Islet of Langerhans (tissue), 1 donor: Measurements from ENCODE around the gene LSP1.
"Not testable (repeated sequence)": the region's sequence is repeated elsewhere in the genome, so short reads cannot be mapped to it uniquely, and the experiment has no call there.

Experiments used
- FAIRE-seq: peaks from one replicate; lab custom pipeline; 2011; peaks lifted over from hg19 to GRCh38; lab: Jason Lieb, UNC

LSP1 gene

GRCh38 chr11:1928891-1929541 lies 76.1 kb downstream of the LSP1 start:
- no peak for FAIRE-seq

DNA sequence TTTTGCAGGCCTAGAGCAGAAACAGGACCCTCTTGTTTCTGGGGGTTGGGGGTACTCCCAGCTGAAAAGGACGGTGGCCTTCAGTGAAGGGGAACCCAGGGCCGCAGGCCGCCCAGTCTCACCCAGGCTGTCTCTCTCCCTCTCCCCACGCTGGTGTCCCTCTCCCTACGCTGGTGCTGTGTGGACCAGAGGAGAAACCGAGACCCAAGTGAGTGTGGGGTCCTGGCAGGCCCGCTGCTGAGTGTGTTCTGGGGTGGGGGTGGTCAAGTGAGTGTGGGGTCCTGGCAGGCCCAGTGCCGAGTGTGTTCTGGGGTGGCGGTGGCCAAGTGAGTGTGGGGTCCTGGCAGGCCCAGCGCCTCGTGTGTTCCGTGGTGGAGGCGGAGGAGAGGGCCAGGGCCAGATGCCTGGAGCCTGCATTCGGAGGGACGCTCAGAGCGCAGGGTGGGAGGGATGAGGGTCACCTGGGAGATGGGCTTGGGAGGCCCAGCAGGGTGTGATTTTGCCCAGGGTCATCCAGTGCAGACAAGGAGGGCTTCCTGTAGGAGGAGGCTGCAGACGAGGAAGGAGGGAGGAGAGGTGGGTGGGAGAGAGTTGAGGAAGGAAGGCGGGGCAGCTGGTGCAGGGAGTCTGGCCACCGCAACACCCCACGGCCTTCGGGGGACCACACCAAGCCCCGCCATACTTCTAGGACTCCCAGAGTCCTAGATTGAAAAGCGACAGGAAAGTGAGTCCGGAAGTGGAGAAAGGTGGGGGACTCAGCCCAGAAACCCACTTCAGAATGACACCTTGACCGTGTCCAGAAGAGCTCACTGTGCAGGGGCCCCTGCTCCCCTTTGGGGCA lies 77.0 kb downstream of the LSP1 start:
- FAIRE-seq, result no peak

GRCh38 chr11:1930462-1930830 lies 77.6 kb downstream of the LSP1 start:
- no peak for FAIRE-seq

DNA sequence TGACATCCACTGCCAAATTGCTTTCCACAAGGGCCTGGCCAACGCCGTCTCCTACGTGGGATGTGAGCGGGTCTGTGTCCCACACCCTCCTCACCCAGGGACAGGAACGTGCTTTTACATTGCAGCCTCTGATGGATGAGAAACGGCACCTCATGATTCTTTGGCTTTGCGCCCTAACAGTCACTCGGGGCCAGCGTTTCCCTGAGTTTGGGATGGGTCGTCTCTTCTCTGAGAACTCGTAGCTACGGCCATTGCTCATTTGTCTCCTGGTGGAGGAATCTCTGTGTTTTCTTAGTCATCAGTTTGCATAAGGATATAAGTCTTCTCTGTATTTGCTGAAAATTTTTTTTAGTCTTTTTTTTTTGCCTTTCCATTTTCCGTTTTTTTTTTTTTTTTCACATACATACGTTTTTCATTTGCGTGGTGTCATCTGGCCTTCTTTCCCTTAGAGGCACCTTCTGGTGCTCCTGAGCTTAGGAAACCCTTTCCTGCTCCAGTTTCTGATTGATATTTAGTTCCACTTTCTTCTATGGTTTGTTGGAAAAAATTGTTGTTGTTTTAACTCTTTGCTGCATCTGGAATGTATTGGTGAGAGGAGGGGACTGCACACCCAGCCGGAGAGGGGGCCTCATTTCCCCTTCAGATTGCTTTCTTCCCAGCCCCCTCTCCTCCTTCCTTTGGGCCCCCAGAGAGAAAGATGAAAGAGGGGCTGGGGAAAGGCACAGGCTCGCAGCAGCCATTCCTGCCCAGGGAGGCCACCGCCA lies 78.6 kb downstream of the LSP1 start:
- no peak for FAIRE-seq

DNA sequence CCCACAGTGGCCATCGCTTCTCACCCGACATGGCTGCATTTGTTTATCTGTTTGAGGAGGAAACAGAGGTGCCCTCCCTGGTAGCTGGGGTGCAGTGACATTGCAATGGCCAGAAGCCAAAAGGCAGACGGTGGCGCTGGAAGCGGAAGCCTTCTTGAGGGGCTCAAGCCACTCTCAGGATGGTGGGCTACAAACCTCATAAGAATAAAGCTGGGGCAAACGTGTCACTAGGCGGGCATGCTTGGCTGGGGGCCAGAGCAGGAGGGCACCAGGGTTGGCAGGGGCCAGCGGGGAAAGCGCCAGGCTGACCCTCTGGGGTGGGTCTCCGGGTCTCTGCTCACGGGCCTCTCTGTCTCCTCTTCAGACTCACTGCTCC lies 79.2 kb downstream of the LSP1 start:
- no peak for FAIRE-seq

DNA sequence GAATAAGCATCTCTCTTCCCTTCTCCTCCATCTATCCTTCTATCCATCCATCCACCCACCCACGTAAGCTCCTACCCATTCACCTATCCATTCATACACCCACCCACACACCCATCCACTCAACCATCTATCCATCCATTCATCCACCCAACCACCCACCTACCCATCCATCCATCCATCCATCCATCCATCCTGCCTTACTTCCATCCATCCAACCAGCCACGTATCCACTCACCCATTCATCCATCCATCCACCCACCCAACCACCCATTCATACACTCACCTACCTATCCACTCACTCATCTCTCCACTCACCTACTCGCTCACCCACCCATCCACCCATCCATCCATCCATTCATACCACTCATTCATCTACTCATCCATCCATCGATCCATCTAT lies 79.8 kb downstream of the LSP1 start:
- no peak for FAIRE-seq

- no peak for FAIRE-seq
Measured at GRCh38 chr11:1933416-1934334, 80.8 kb downstream of the LSP1 start.

- no peak for FAIRE-seq
Measured at GRCh38 chr11:1934335-1935155, 81.7 kb downstream of the LSP1 start.

DNA sequence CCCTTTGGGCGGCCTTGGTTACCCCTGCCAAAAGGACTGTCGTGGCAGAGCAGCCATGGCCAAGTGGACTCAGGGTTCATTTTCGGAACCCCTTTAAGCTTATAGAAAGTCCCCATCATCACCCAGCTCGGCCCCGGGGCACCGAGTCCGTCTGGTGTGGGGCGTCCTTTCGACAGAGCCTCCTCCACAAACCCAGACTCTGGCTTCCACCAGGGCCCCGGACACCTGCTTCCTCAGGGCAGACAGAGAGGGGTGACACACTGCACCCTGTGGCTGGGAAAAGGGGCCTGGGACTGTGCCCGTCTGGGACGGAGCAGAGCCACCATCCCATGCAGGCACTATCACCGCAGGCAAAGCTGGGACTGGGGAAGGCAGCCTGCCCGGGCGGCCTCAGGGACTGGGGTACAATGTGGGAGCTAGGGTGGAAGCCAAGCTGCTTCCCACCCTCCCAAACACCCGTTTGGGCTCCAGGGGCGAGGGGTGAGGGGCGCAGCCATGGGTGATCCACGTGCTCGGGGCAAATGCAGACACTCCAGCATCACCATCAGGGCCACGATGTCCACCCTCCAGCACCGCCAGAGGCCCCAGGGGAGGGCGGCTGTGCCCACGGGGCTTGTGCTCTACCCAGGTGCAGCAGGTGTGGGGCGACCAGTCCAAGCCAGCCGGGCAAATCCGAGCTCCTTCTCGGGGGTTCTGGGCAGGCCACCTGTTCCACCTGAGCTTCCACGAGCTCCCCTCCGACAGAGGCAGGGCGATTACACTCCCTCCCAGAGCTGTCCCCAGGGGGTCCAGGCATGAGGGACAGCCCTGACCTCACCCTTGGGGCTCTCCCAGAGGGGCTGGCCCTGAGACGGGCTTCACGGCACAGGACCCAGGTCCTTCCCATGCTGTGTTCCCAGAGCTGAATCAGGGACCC lies 82.5 kb downstream of the LSP1 start:
- no peak for FAIRE-seq

- no peak for FAIRE-seq
Measured at GRCh38 chr11:1936072-1936780, 83.3 kb downstream of the LSP1 start.

DNA sequence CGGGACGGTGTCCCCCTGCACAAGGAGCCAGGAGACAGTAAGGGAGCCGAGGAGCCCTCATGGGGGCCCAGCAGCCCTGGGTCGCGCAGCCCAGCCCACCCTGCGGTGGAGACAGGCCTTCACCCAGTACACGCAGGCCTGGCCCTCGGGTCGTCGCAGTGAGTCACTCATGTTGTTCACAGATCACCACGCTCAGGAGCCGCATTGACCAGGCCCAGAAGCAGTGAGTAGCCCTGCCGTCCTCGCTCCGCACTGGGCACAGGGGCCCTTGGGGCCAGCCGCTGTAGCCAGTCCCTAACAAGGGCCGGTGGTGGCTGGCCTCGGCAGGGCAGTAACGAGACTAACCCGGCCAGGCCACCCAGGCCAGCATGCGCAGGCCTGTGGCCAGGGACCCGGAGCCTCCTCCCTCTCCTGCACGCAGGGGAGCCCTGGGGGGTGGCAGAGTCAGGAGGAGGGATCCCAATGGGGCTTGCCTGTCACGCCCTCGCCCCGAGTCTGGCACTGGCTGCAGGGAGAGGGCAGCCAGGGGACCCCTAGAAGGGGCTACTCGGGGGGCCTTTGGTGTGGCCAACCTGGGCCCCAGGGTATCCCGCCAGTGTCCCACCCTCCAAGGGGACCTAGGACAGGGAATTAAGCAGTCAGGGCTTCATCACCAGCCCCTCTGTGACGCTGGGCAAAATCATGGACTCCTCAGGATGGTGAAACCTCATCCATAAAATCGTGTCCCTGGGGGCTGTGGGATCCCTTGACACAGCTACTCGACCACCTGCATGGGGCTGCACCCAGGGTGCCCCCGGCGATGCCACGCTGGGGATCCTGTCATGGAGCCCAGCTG lies 84.1 kb downstream of the LSP1 start:
- FAIRE-seq, result no peak

GRCh38 chr11:1937616-1938342 lies 84.9 kb downstream of the LSP1 start:
- no peak for FAIRE-seq

- FAIRE-seq, result no peak
Measured at GRCh38 chr11:1938343-1939005, 85.6 kb downstream of the LSP1 start.

GRCh38 chr11:1939006-1939625 lies 86.2 kb downstream of the LSP1 start:
- no peak for FAIRE-seq

GRCh38 chr11:1939788-1940187 lies 86.9 kb downstream of the LSP1 start:
- not testable (repeated sequence) for FAIRE-seq
